ENCODE data around the gene TTYH1.
"Not testable (repeated sequence)": the region's sequence is repeated elsewhere in the genome, so short reads cannot be mapped to it uniquely, and the experiment has no call there.

Gene TTYH1

GRCh38 chr19:54373781-54374631, 41.3 kb upstream of the TTYH1 start:
- H3K4me2 ChIP-seq (ENCODE audit: low read depth, low read length, poor library complexity, severe bottlenecking) = peak overlapping the region; percentile 95
- no peaks in the 10 kb centered on the region for H4K20me1 ChIP-seq (ENCODE audit: insufficient read depth, low read length, poor library complexity, severe bottlenecking)
- H3K27me3 ChIP-seq (ENCODE audit: insufficient read depth, low read length, poor library complexity, severe bottlenecking) = no peaks in the 10 kb centered on the region
- H3K36me3 ChIP-seq (ENCODE audit: insufficient read depth, low read length) = no peaks in the 10 kb centered on the region
- peaks cover 14% of the 10 kb centered on the region; the same call in 1 of the 2 replicates for H3F3A ChIP-seq (ENCODE audit: low read depth)
- H3K9ac ChIP-seq (ENCODE audit: low read depth, low read length, poor library complexity, severe bottlenecking) = peak overlapping the region; percentile 98
- H3K9me3 ChIP-seq (ENCODE audit: insufficient read depth, low read depth, low read length) = no peaks in the 10 kb centered on the region
- no peak overlapping the region for H2AFZ ChIP-seq (ENCODE audit: low read length)
- TF ChIP-seq CTCF (conservative IDR thresholded peaks at IDR 0.05; ENCODE audit: low read length) (no peak), EZH2phosphoT487 (IDR thresholded peaks at IDR 0.05; ENCODE audit: borderline replicate concordance) (no peak)
- H3K9me2 ChIP-seq (replicated peaks; ENCODE audit: low read depth, low read length) = no peaks in the 10 kb centered on the region
- H3K4me3 ChIP-seq (ENCODE audit: low read length, poor library complexity, severe bottlenecking) = peak overlapping the region; percentile 78
- H3K4me1 ChIP-seq (ENCODE audit: insufficient read depth, low read length, poor library complexity, severe bottlenecking) = peaks cover 68% of the 10 kb centered on the region
- H3K79me2 ChIP-seq (ENCODE audit: insufficient read depth, low read length) = peaks cover 53% of the 10 kb centered on the region

GRCh38 chr19:54375181-54375938, 39.9 kb upstream of the TTYH1 start:
- H3K4me2 ChIP-seq (ENCODE audit: low read depth, low read length, poor library complexity, severe bottlenecking) = peak overlapping the region; percentile 95
- not testable (repeated sequence) for H3K36me3 ChIP-seq (ENCODE audit: insufficient read depth, low read length); H3K9me3 ChIP-seq (ENCODE audit: insufficient read depth, low read depth, low read length); H2AFZ ChIP-seq (ENCODE audit: low read length); H4K20me1 ChIP-seq (ENCODE audit: insufficient read depth, low read length, poor library complexity, severe bottlenecking); H3K27me3 ChIP-seq (ENCODE audit: insufficient read depth, low read length, poor library complexity, severe bottlenecking); H3K9me2 ChIP-seq (replicated peaks; ENCODE audit: low read depth, low read length)
- peak overlapping the region; percentile 98 for H3K9ac ChIP-seq (ENCODE audit: low read depth, low read length, poor library complexity, severe bottlenecking)
- peaks cover 22% of the 10 kb centered on the region; the same call in 1 of the 2 replicates for H3F3A ChIP-seq (ENCODE audit: low read depth)
- peaks cover 75% of the 10 kb centered on the region for H3K4me1 ChIP-seq (ENCODE audit: insufficient read depth, low read length, poor library complexity, severe bottlenecking)
- H3K79me2 ChIP-seq (ENCODE audit: insufficient read depth, low read length) = peaks cover 47% of the 10 kb centered on the region
- peak overlapping the region; percentile 78 for H3K4me3 ChIP-seq (ENCODE audit: low read length, poor library complexity, severe bottlenecking)

- H3K9ac ChIP-seq (ENCODE audit: low read depth, low read length, poor library complexity, severe bottlenecking) = peak overlapping the region; percentile 58
Observed at GRCh38 chr19:54376610-54377285, 38.5 kb upstream of the TTYH1 start.

More at GRCh38 chr19:54376610-54377285, 38.5 kb upstream of the TTYH1 start:
- Histone ChIP-seq H3K4me1 (ENCODE audit: insufficient read depth, low read length, poor library complexity, severe bottlenecking) (peaks cover 73% of the 10 kb centered on the region), H3F3A (ENCODE audit: low read depth) (peaks cover 22% of the 10 kb centered on the region; the same call in 1 of the 2 replicates), H3K9me3 (ENCODE audit: insufficient read depth, low read depth, low read length) (no peaks in the 10 kb centered on the region), H3K4me3 (ENCODE audit: low read length, poor library complexity, severe bottlenecking) (peak overlapping the region; percentile 2), H3K36me3 (ENCODE audit: insufficient read depth, low read length) (no peaks in the 10 kb centered on the region), H3K79me2 (ENCODE audit: insufficient read depth, low read length) (peaks cover 38% of the 10 kb centered on the region), H3K4me2 (ENCODE audit: low read depth, low read length, poor library complexity, severe bottlenecking) (peak overlapping the region; percentile 33), H3K9me2 (replicated peaks; ENCODE audit: low read depth, low read length) (no peaks in the 10 kb centered on the region), H4K20me1 (ENCODE audit: insufficient read depth, low read length, poor library complexity, severe bottlenecking) (no peaks in the 10 kb centered on the region), H3K27me3 (ENCODE audit: insufficient read depth, low read length, poor library complexity, severe bottlenecking) (no peaks in the 10 kb centered on the region), H2AFZ (ENCODE audit: low read length) (no peak overlapping the region)
- no peak for TF ChIP-seq CTCF (conservative IDR thresholded peaks at IDR 0.05; ENCODE audit: low read length)
- TF ChIP-seq EZH2phosphoT487 (IDR thresholded peaks at IDR 0.05; ENCODE audit: borderline replicate concordance) = no peak

Data from Loucy (cell line).